Neuronal stem cell (in vitro differentiated cells): ENCODE measurements around the gene FCGR1A.
"Not testable (repeated sequence)": the region's sequence is repeated elsewhere in the genome, so short reads cannot be mapped to it uniquely, and the experiment has no call there.

ENCODE experiments used
- DNase-seq: peaks from one replicate; pipeline ENCODE4 v3.0.0-alpha.2; 2013; ENCODE audit warnings: low spot score
- H2AFZ ChIP-seq: one replicate; pipeline ENCODE4 v1.6.1; 2013; ENCODE audit warnings: mild to moderate bottlenecking, low read length, inconsistent platforms
- H2AK5ac ChIP-seq: 2 replicates; pipeline ENCODE4 v1.6.1; 2013; ENCODE audit warnings: low read depth, mild to moderate bottlenecking, inconsistent platforms, low read length, moderate library complexity, mixed read lengths
- H2BK120ac ChIP-seq: 2 replicates; pipeline ENCODE4 v1.6.1; 2013; ENCODE audit warnings: low read depth, mild to moderate bottlenecking, inconsistent platforms, low read length, moderate library complexity, mixed read lengths
- H2BK12ac ChIP-seq: one replicate; pipeline ENCODE4 v1.6.1; 2013; ENCODE audit warnings: low read length, inconsistent platforms
- H2BK15ac ChIP-seq: 2 replicates; pipeline ENCODE4 v1.6.1; 2013; ENCODE audit warnings: mild to moderate bottlenecking, low read length, inconsistent platforms, mixed read lengths
- H2BK5ac ChIP-seq: one replicate; pipeline ENCODE4 v1.6.1; 2013; ENCODE audit warnings: inconsistent platforms, mild to moderate bottlenecking, low read length, moderate library complexity
- H3K14ac ChIP-seq: one replicate; pipeline ENCODE4 v1.6.1; 2013; ENCODE audit warnings: low read length, inconsistent platforms
- H3K18ac ChIP-seq: 2 replicates; pipeline ENCODE4 v1.6.1; 2013; ENCODE audit warnings: low read length, inconsistent platforms
- H3K23ac ChIP-seq: 2 replicates; pipeline ENCODE4 v1.6.1; 2013; ENCODE audit warnings: low read depth, mild to moderate bottlenecking, mixed read lengths, low read length, inconsistent platforms; ENCODE audit not compliant: poor library complexity
- H3K27ac ChIP-seq: replicated peaks from 3 replicates; pipeline ENCODE4 v1.5.1; 2013; ENCODE audit warnings: low read length, inconsistent platforms
- H3K27me3 ChIP-seq, 3 experiments: 2 replicates each; pipeline ENCODE4 v1.6.1; 2013; ENCODE audit warnings: low read length in 3 of 3, mild to moderate bottlenecking in 2 of 3, inconsistent platforms in 1 of 3, low read depth in 1 of 3, mixed read lengths in 1 of 3, moderate library complexity in 1 of 3; ENCODE audit not compliant: control insufficient read depth in 3 of 3, insufficient read depth in 3 of 3
- H3K36me3 ChIP-seq, 2 donors: replicated peaks in 1 of 2; 2 replicates each; pipeline ENCODE4 v1.6.1; 2013; ENCODE audit warnings: low read length in 2 of 2; ENCODE audit not compliant: control insufficient read depth in 2 of 2, insufficient read depth in 2 of 2
- H3K4ac ChIP-seq: 2 replicates; pipeline ENCODE4 v1.6.1; 2013; ENCODE audit warnings: inconsistent platforms, mild to moderate bottlenecking, low read length, moderate library complexity
- H3K4me1 ChIP-seq, 2 donors: 1 replicate in 1 of 2; 2 replicates in 1 of 2; pipeline ENCODE4 v1.6.1; 2013; ENCODE audit warnings: low read length in 2 of 2, low read depth in 1 of 2; ENCODE audit not compliant: control insufficient read depth in 2 of 2, insufficient read depth in 1 of 2
- H3K4me2 ChIP-seq: one replicate; pipeline ENCODE4 v1.6.1; 2013; ENCODE audit warnings: mild to moderate bottlenecking, low read length, inconsistent platforms; ENCODE audit not compliant: insufficient read depth, poor library complexity, severe bottlenecking
- H3K4me3 ChIP-seq, 2 donors: 2 replicates each; pipeline ENCODE4 v1.5.1; 2013; ENCODE audit warnings: low read length in 2 of 2, mild to moderate bottlenecking in 2 of 2, inconsistent platforms in 1 of 2, moderate library complexity in 1 of 2
- H3K79me1 ChIP-seq: one replicate; pipeline ENCODE4 v1.6.1; 2013; ENCODE audit warnings: low read depth, mild to moderate bottlenecking, inconsistent platforms, low read length, moderate library complexity
- H3K9ac ChIP-seq: one replicate; pipeline ENCODE4 v1.6.1; 2013; ENCODE audit warnings: mild to moderate bottlenecking, low read depth, low read length, inconsistent platforms; ENCODE audit not compliant: poor library complexity
- H3K9me3 ChIP-seq, 2 donors: replicated peaks in 1 of 2; 2 replicates each; pipeline versions ENCODE3 to v1.6.1; 2013; ENCODE audit warnings: low read length in 2 of 2, mild to moderate bottlenecking in 2 of 2, inconsistent platforms in 1 of 2, low read depth in 1 of 2, mixed read lengths in 1 of 2, moderate library complexity in 1 of 2; ENCODE audit not compliant: control insufficient read depth in 2 of 2, insufficient read depth in 1 of 2
- H4K8ac ChIP-seq: one replicate; pipeline ENCODE4 v1.6.1; 2013; ENCODE audit warnings: low read depth, mild to moderate bottlenecking, inconsistent platforms, low read length, moderate library complexity
- H4K91ac ChIP-seq: one replicate; pipeline ENCODE4 v1.6.1; 2013; ENCODE audit warnings: low read length, low read depth, mild to moderate bottlenecking, inconsistent platforms; ENCODE audit not compliant: poor library complexity
- WGBS, 2 donors: extraction: QIAGEN DNeasy Blood & Tissue Kit; methylation state at CpG; one replicate each; pipeline ENCODE4 v1.1.7; 2013; ENCODE audit warnings: missing lambda C conversion rate in 2 of 2, mixed read lengths in 1 of 2; ENCODE audit not compliant: insufficient read length in 2 of 2, insufficient replicate concordance in 1 of 2; ENCODE audit errors: extremely low coverage in 2 of 2; 5-methylcytosine and 5-hydroxymethylcytosine counted together

Gene FCGR1A

GRCh38 chr1:149793885-149794284 lies 11.4 kb downstream of the FCGR1A start:
- H3K27ac ChIP-seq, H3K9me3 ChIP-seq, H3K4me1 ChIP-seq, H2BK12ac ChIP-seq, H3K18ac ChIP-seq, H3K4ac ChIP-seq, H2BK15ac ChIP-seq, H3K9ac ChIP-seq, H4K8ac ChIP-seq, H3K27me3 ChIP-seq, DNase-seq, H3K79me1 ChIP-seq, H3K36me3 ChIP-seq, H3K4me2 ChIP-seq, H2BK5ac ChIP-seq, H3K4me3 ChIP-seq, H4K91ac ChIP-seq, H2BK120ac ChIP-seq, H3K23ac ChIP-seq, H2AK5ac ChIP-seq, H3K14ac ChIP-seq, H2AFZ ChIP-seq: not testable (repeated sequence)
- no CpG with 5 or more reads among the region's 5 CpGs for WGBS, 2 donors

- H3K4me2 ChIP-seq, H2AK5ac ChIP-seq, H2BK120ac ChIP-seq: not testable (repeated sequence)
These were observed 19.1 kb downstream of the FCGR1A start for GRCh38 chr1:149801628-149802027.

GRCh38 chr1:149804417-149805080 lies 22.1 kb downstream of the FCGR1A start:
- not testable (repeated sequence) for H4K8ac ChIP-seq

More at GRCh38 chr1:149801628-149802027, 19.1 kb downstream of the FCGR1A start:
- not testable (repeated sequence) for H3K23ac ChIP-seq, DNase-seq, H3K18ac ChIP-seq, H3K9ac ChIP-seq, H3K36me3 ChIP-seq, H3K27me3 ChIP-seq, H2BK12ac ChIP-seq, H3K4me1 ChIP-seq, H4K8ac ChIP-seq, H4K91ac ChIP-seq, H3K14ac ChIP-seq, H3K4me3 ChIP-seq, H2BK5ac ChIP-seq, H3K27ac ChIP-seq, H3K9me3 ChIP-seq, H3K79me1 ChIP-seq, H2BK15ac ChIP-seq, H2AFZ ChIP-seq, H3K4ac ChIP-seq
- WGBS, 2 donors, result no CpG with 5 or more reads among the region's 3 CpGs

GRCh38 chr1:149810697-149811405 lies 28.4 kb downstream of the FCGR1A start:
- H4K91ac ChIP-seq, H3K4me2 ChIP-seq, H2BK12ac ChIP-seq, H3K14ac ChIP-seq, H2AFZ ChIP-seq, H3K36me3 ChIP-seq, H2BK15ac ChIP-seq, H3K79me1 ChIP-seq, H3K23ac ChIP-seq, H4K8ac ChIP-seq, H2BK120ac ChIP-seq, H3K9me3 ChIP-seq, H2BK5ac ChIP-seq, H3K9ac ChIP-seq, H3K18ac ChIP-seq, H3K27ac ChIP-seq, H2AK5ac ChIP-seq, H3K27me3 ChIP-seq, H3K4me1 ChIP-seq, DNase-seq, H3K4ac ChIP-seq: not testable (repeated sequence)
- WGBS, 2 donors, result no CpG with 5 or more reads among the region's 7 CpGs
- peak overlapping the region in 1 of 2 donors; percentile 55 for H3K4me3 ChIP-seq

More at GRCh38 chr1:149804417-149805080, 22.1 kb downstream of the FCGR1A start:
- H3K36me3 ChIP-seq, H3K23ac ChIP-seq, H2BK12ac ChIP-seq, H3K27ac ChIP-seq, H3K79me1 ChIP-seq, H2BK15ac ChIP-seq, H3K4me2 ChIP-seq, H3K4me1 ChIP-seq, H3K9ac ChIP-seq, H3K27me3 ChIP-seq, DNase-seq, H2AK5ac ChIP-seq, H3K9me3 ChIP-seq, H4K91ac ChIP-seq, H3K18ac ChIP-seq, H2BK120ac ChIP-seq, H3K4me3 ChIP-seq, H2AFZ ChIP-seq, H3K4ac ChIP-seq, H3K14ac ChIP-seq, H2BK5ac ChIP-seq: not testable (repeated sequence)
- no CpG with 5 or more reads among the region's 4 CpGs for WGBS, 2 donors
